Sigmoid colon (tissue), 7 donors: ENCODE measurements around the gene TICAM2. TPM values are rescaled to one million over a fixed set of nuclear protein-coding genes. Genes with fewer than 3 reads are reported as not detected.
A peak's percentile ranks its signal among the peaks of the same experiment; 100 is the strongest.

Source experiments
- DNase-seq: peaks from one replicate; pipeline ENCODE4 v3.0.0-alpha.2; 2019
- H3K27ac ChIP-seq, 4 donors: fragments of 200-600 bp; sonication (generic); one replicate each; pipeline ENCODE4 v1.5.1; 2016 to 2019; ENCODE audit warnings: mild to moderate bottlenecking in 1 of 4
- H3K27me3 ChIP-seq, 3 donors: fragments of 200-600 bp; sonication (generic); one replicate each; pipeline ENCODE4 v1.5.1; 2019; ENCODE audit warnings: mild to moderate bottlenecking in 1 of 3
- H3K36me3 ChIP-seq, 4 donors: fragments of 200-600 bp; sonication (generic); one replicate each; pipeline ENCODE4 v1.5.1; 2016 to 2019
- H3K4me1 ChIP-seq, 4 donors: fragments of 200-600 bp; sonication (generic); one replicate each; pipeline ENCODE4 v1.5.1; 2017 to 2019
- H3K4me3 ChIP-seq, 4 donors: fragments of 200-600 bp; sonication (generic); one replicate each; pipeline ENCODE4 v1.5.1; 2017 to 2019; ENCODE audit warnings: mild to moderate bottlenecking in 2 of 4, moderate library complexity in 1 of 4
- H3K9me3 ChIP-seq, 4 donors: fragments of 200-600 bp in 3 of 4; sonication (generic) in 3 of 4; one replicate each; pipeline versions ENCODE4 v1.5.1 to v1.6.1; 2013 to 2019
- CTCF ChIP-seq, 4 experiments: fragments of 450-650 bp in 3 of 4; fragments of 200-600 bp in 1 of 4; IDR thresholded peaks; one replicate each; pipeline ENCODE4 v1.5.1; 2016 to 2019; ENCODE audit warnings: antibody characterized with exemption in 4 of 4, mild to moderate bottlenecking in 3 of 4, moderate library complexity in 2 of 4
- EP300 ChIP-seq, 4 donors: sonication (generic); formaldehyde crosslinking; IDR thresholded peaks; one replicate each; pipeline ENCODE4 v1.6.1; 2017; ENCODE audit warnings: antibody characterized with exemption in 4 of 4
- POLR2A ChIP-seq, 2 donors: fragments of 450-650 bp; IDR thresholded peaks; one replicate each; pipeline ENCODE4 v1.6.1; 2016; ENCODE audit warnings: antibody characterized with exemption in 2 of 2, mild to moderate bottlenecking in 2 of 2, moderate library complexity in 2 of 2
- POLR2AphosphoS5 ChIP-seq, 4 donors: sonication (generic); formaldehyde crosslinking; IDR thresholded peaks; one replicate each; pipeline ENCODE4 v1.6.1; 2017; ENCODE audit warnings: antibody characterized with exemption in 4 of 4
- WGBS, 2 donors: extraction: QIAGEN DNeasy Blood & Tissue Kit; methylation state at CpG; one replicate each; pipeline ENCODE4 v1.1.7; 2013; 5-methylcytosine and 5-hydroxymethylcytosine counted together
- intact Hi-C: fragments of 100-400 bp; cut with DNase I; formaldehyde crosslinking; loops from one replicate; pipeline ENCODE4 v1.15.1; 2023
- polyA plus RNA-seq, 3 donors: library from polyadenylated mRNA; stranded (reverse); fragments of 200-250 nt; gene quantifications; one replicate each; pipeline ENCODE4 v1.2.3, GENCODE V29; 2013
- total RNA-seq, 4 donors: library from RNA; depleted of rRNA; stranded (reverse); fragments of >200 nt; gene quantifications; one replicate each; pipeline ENCODE4 v1.1.0, GENCODE V29; 2016
- donor health status: healthy with polysubstance abuse.
- donor health status: Bipolar disorder and iron deficiency.
- donor health status: healthy.

Gene TICAM2
- total and polyA plus RNA-seq, 7 donors, result 0.95 to 3.9 (median 2.0) TPM; not detected in 1

GRCh38 chr5:115553082-115553481 lies 49.2 kb downstream of the TICAM2 start:
- intact Hi-C loops, result no loop called here
- peaks cover 0 to 10% (median 4%) of the 10 kb centered on the region in 4 donors for H3K4me1 ChIP-seq
- 94 to 97% methylated on average over 4 of the region's 4 CpGs for WGBS, 2 donors

DNA sequence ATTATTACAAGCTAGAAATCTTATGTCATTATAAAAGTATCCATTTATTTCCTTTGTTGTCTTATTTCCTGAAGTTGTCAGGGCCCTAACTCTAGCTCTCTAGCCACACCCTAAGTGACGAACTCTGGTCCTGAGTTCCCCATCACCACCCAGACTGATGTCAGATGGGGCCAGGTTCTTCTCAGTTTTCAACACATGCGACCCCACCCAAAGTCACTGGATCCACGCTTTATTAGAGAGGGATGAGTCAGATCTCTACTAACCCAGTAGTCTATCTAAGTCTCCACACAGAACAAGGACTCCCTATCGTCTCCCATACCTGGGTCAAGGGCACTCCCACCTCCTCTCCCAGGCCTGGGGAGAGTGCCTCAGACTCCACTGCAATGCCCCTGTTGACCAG lies 50.9 kb downstream of the TICAM2 start:
- Histone ChIP-seq H3K27me3 (no peaks in the 10 kb centered on the region), H3K36me3 (no peaks in the 10 kb centered on the region), H3K4me1 (no peaks in the 10 kb centered on the region), H3K27ac (no peak overlapping the region), H3K4me3 (no peak overlapping the region), H3K9me3 (no peaks in the 10 kb centered on the region)
- TF ChIP-seq POLR2AphosphoS5 (IDR thresholded peaks at IDR 0.05), result no peak
- no peak for TF ChIP-seq POLR2A (IDR thresholded peaks at IDR 0.05)
- no peak for TF ChIP-seq EP300 (IDR thresholded peaks at IDR 0.05)
- no peak for TF ChIP-seq CTCF (IDR thresholded peaks at IDR 0.05)
- 34 to 65% methylated on average over 4 of the region's 4 CpGs for WGBS, 2 donors
- intact Hi-C loops, result no loop called here
- DNase-seq, result no peak

More at GRCh38 chr5:115553082-115553481, 49.2 kb downstream of the TICAM2 start:
- Histone ChIP-seq H3K27ac (no peak overlapping the region), H3K36me3 (no peaks in the 10 kb centered on the region), H3K9me3 (no peaks in the 10 kb centered on the region), H3K4me3 (no peak overlapping the region), H3K27me3 (no peaks in the 10 kb centered on the region)
- TF ChIP-seq CTCF (IDR thresholded peaks at IDR 0.05), result no peak
- TF ChIP-seq POLR2AphosphoS5 (IDR thresholded peaks at IDR 0.05), result no peak
- TF ChIP-seq EP300 (IDR thresholded peaks at IDR 0.05), result no peak
- no peak for TF ChIP-seq POLR2A (IDR thresholded peaks at IDR 0.05)
- DNase-seq, result no peak

GRCh38 chr5:115549154-115549553 lies 53.1 kb downstream of the TICAM2 start:
- intact Hi-C loops, result no loop called here
- 55 to 89% methylated on average over 3 of the region's 3 CpGs for WGBS, 2 donors
- DNase-seq, result no peak
- Histone ChIP-seq H3K27ac (no peak overlapping the region), H3K36me3 (no peaks in the 10 kb centered on the region), H3K9me3 (peaks cover 0 to 6% (median 0%) of the 10 kb centered on the region in 4 donors), H3K4me3 (no peak overlapping the region), H3K27me3 (no peaks in the 10 kb centered on the region), H3K4me1 (peaks cover 0 to 4% (median 0%) of the 10 kb centered on the region in 4 donors)
- TF ChIP-seq POLR2A (IDR thresholded peaks at IDR 0.05) (no peak), CTCF (IDR thresholded peaks at IDR 0.05) (no peak), POLR2AphosphoS5 (IDR thresholded peaks at IDR 0.05) (no peak), EP300 (IDR thresholded peaks at IDR 0.05) (no peak)

DNA sequence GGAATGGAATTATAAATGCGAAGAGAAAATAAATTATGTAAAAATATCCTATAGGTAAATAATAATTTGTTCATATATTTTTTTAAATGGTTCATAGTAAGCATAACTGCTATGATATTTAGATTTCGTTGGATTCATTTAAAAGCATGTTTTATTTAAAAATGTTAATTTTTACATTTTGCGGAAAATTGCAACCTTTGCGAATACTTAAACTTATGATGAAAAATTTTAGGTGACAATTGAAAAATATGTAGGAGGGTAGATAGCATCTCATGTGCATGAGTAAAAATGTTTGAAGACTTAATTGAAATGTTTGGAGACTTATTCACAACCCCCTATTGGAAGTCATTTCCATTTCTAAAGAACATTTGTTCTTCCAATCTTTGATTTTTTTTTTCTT lies 53.6 kb downstream of the TICAM2 start:
- peaks cover 0 to 6% (median 0%) of the 10 kb centered on the region in 4 donors for H3K9me3 ChIP-seq
- H3K27me3 ChIP-seq, result no peaks in the 10 kb centered on the region
- WGBS, 2 donors, result 96 to 97% methylated on average over 4 of the region's 4 CpGs
- no peak for DNase-seq
- H3K36me3 ChIP-seq, result no peaks in the 10 kb centered on the region
- H3K4me3 ChIP-seq, result no peak overlapping the region
- intact Hi-C loops, result no loop called here
- H3K4me1 ChIP-seq, result peaks cover 0 to 4% (median 0%) of the 10 kb centered on the region in 4 donors
- H3K27ac ChIP-seq, result no peak overlapping the region
- TF ChIP-seq POLR2A (IDR thresholded peaks at IDR 0.05) (no peak), EP300 (IDR thresholded peaks at IDR 0.05) (no peak), CTCF (IDR thresholded peaks at IDR 0.05) (no peak), POLR2AphosphoS5 (IDR thresholded peaks at IDR 0.05) (no peak)

DNA sequence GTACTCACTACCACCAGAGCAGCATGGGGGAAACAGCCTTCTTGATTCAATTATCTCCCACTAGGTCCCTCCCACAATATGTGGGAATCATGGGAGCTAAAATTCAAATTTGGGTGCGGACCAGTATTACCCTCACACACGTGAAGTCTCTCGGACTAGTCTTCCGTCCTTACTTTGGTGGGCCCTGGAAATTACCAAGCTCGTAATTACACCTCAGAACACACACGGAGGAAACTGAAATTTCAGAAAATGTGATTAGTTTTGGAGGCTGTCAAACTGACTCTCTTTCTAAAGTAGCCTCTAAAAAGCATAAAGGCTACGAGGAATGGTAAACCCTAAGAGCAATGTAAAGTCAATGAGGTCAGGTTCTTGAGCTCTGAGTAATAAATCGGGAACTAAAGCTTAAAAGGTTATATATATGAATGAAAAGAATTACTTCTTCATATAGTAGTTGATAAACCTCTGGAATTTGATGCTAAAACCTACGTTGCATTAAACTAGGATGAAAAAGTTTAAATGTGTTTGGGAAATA lies 56.9 kb downstream of the TICAM2 start:
- Histone ChIP-seq H3K27me3 (no peaks in the 10 kb centered on the region), H3K27ac (peak overlapping the region; percentile 81 to 99 (median 97)), H3K36me3 (peaks cover 0 to 13% (median 0%) of the 10 kb centered on the region in 4 donors), H3K4me3 (peak overlapping the region in 1 of 4 donors; percentile 83), H3K9me3 (peaks cover 0 to 6% (median 0%) of the 10 kb centered on the region in 4 donors), H3K4me1 (peaks cover 0 to 26% (median 15%) of the 10 kb centered on the region in 4 donors)
- WGBS, 2 donors, result 96 to 98% methylated on average over 9 of the region's 9 CpGs
- intact Hi-C loops, result no loop called here
- no peak for DNase-seq
- TF ChIP-seq EP300 (IDR thresholded peaks at IDR 0.05), result no peak
- no peak for TF ChIP-seq POLR2AphosphoS5 (IDR thresholded peaks at IDR 0.05)
- TF ChIP-seq POLR2A (IDR thresholded peaks at IDR 0.05), result no peak
- TF ChIP-seq CTCF (IDR thresholded peaks at IDR 0.05), result no peak
